Fibroblast of the aortic adventitia (primary cell): Measurements from ENCODE around the gene ZFP36. TPM values are rescaled to one million over a fixed set of nuclear protein-coding genes. Genes with fewer than 3 reads are reported as not detected.
A peak's percentile ranks its signal among the peaks of the same experiment; 100 is the strongest.

Source experiments
- DNase-seq: peaks from one replicate; pipeline ENCODE4 v3.0.0-alpha.2; 2010; ENCODE audit warnings: low read depth
- H3K4me3 ChIP-seq: 2 replicates; pipeline ENCODE4 v1.5.1; 2011; ENCODE audit warnings: low read depth, mild to moderate bottlenecking, control low read depth, low read length, moderate library complexity
- total RNA-seq: library from RNA; depleted of rRNA; stranded (reverse); fragments of >200 nt; gene quantifications from 2 replicates; pipeline ENCODE4 v1.2.3, GENCODE V29; 2012; ENCODE audit warnings: low replicate concordance
- TF ChIP-seq, protein P1 (sequence below): IDR thresholded peaks from 2 replicates; pipeline ENCODE4 v1.5.1; 2011; ENCODE audit warnings: mild to moderate bottlenecking, low read length, control low read depth, inconsistent platforms; ENCODE audit not compliant: insufficient read depth

Gene ZFP36
- total RNA-seq, 1 donor, result 18.3 TPM

DNA sequence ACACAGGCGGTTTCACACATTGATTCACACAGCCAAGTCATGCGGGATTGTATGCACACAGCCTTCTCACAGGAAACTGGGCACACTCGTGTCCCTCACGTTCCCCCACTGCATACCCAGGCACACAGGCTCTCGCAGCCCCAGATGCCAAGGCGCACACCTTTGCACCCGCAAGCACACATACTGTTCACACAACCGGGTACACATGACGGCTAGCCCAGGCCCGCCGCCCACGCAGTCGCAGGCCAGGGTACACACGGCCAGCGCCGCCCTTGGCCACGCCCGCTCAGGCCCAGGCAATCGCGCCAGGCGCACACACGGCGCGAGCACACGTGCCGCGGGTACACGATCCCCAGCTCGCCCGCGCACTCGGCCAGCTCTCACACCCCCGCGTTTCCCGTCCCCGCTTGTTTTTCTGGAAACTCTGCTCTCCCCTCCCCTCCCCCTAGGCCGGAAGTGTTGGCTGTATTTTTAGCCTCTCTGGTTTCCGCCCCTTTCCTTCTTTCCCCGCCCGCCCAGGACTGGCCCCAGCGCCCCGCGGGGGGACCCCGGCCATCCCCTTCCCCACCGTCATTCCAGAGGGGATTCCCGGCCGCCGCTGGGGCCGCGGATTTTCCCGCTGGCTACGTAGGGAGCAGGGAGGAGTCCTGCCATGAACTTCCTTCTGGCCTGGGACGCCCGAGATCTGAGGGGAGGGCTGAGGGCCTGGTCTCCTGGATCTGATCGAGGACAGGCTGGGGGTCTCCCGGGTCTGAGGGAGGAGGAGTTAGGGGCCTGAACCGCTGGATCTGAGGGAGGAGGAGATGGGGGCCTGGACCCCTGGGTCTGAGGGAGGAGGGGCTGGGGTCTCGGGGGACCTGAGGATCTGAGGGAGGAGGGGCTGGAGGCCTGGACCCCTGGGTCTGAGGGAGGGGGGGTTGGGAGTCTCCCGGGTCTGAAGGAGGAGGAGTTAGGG is 4.0 kb upstream of the ZFP36 start:
- peak overlapping the region; percentile 60 for H3K4me3 ChIP-seq
- DNase-seq, result peak; percentile 94
- TF ChIP-seq, protein P1, sequence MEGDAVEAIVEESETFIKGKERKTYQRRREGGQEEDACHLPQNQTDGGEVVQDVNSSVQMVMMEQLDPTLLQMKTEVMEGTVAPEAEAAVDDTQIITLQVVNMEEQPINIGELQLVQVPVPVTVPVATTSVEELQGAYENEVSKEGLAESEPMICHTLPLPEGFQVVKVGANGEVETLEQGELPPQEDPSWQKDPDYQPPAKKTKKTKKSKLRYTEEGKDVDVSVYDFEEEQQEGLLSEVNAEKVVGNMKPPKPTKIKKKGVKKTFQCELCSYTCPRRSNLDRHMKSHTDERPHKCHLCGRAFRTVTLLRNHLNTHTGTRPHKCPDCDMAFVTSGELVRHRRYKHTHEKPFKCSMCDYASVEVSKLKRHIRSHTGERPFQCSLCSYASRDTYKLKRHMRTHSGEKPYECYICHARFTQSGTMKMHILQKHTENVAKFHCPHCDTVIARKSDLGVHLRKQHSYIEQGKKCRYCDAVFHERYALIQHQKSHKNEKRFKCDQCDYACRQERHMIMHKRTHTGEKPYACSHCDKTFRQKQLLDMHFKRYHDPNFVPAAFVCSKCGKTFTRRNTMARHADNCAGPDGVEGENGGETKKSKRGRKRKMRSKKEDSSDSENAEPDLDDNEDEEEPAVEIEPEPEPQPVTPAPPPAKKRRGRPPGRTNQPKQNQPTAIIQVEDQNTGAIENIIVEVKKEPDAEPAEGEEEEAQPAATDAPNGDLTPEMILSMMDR, result no peak

DNA sequence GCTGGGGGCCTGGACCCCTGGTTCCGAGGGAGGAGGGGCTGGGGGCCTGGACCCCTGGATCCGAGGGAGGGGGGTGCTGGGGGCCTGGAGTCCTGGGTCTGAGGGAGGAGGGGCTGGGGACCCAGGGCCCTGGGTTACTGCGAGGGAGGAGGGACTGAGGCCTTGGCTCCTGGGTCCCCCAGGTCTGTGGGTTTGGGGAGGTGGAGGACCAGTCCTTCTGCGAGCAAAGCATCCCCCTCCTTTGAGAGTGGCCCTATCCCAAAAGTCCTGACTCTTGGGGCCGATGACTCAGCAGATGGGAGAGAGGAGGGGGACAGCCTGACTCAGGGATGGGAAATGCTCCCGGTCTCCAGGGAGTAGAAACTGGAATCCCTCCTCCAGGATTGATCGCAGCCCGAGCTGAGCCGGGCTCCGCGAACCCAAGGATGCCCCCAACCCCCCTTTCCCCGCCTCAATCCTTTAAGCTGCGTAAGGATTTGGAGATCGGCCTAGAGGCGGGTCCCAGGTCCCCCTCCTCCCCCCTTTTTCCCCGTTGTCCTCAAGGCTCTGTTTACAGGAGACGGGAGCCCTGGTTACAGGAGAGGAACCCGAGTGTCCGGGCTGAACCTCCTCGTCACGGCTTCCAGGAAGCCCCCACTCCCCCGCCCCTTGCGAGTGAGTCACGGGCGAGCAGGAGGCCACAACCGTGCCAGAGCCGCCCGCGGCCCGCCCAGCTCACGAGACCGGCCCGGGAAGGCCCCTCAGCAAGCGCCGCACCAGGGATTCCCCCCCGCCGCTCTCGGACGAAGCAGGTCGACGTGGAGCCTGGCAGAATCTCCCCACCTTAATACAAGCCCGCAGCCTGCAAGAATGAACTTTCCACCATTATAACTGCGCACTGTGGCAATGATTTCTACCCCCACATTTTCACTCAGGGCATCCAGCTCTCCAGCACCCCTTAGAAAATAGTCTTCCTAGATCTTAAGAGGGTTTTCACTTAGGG is 3.0 kb upstream of the ZFP36 start:
- peak; percentile 99 for DNase-seq
- peak overlapping the region; percentile 60 for H3K4me3 ChIP-seq
- TF ChIP-seq, protein P1, result no peak

DNA sequence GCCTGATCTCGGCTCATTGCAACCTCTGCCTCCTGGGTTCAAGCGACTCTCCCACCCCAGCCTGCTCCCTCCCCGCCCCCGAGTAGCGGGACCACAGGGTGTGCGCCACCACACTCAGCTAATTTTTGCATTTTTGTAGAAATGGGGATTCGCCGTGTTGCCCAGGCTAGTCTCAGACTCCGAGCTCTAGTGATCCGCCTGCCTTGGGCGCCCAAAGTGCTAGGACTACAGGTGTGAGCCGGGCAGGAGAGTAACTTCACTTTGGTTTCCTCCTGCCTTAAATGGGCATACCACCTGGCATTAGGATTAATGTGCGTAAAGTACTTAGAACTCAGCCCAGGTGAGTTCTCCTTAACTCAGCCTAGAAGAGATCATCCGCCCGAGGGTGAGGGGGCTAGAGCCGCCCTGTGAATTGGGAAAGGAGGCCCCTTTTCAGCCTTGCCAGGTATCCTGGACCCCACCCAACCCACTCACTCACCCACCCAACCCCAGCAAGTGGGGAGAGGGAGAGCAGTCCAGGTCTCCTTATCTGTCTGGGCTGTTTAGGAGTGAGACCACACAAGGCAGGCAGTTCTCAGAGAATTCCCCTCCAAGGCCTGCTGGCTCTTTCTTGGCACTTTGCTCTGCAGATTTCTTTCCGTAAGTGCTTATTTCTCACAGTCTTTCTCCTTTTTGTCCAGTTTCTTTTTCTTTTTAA is 1.2 kb upstream of the ZFP36 start:
- H3K4me3 ChIP-seq, result no peak overlapping the region
- TF ChIP-seq, protein P1, result no peak
- DNase-seq, result peak; percentile 34

- TF ChIP-seq, protein P1, result no peak
- no peak for DNase-seq
- H3K4me3 ChIP-seq, result peak overlapping the region; percentile 59
These were observed 540 bp upstream of the ZFP36 start for GRCh38 chr19:39405958-39406655.

GRCh38 chr19:39407410-39407659 is 688 bp downstream of the ZFP36 start:
- TF ChIP-seq, protein P1, result no peak
- H3K4me3 ChIP-seq, result peak overlapping the region; percentile 94
- DNase-seq, result no peak
